Ascending aorta (tissue), 2 donors: ENCODE measurements around the gene ANKRD11. TPM values are rescaled to one million over a fixed set of nuclear protein-coding genes. Genes with fewer than 3 reads are reported as not detected.

Experiments used
- DNase-seq, 2 donors: peaks; one replicate each; pipeline ENCODE4 v3.0.0-alpha.2; 2019; ENCODE audit warnings: low spot score in 2 of 2
- H3K27ac ChIP-seq, 2 donors: fragments of 200-600 bp; sonication (generic); one replicate each; pipeline ENCODE4 v1.5.1; 2016 to 2017; ENCODE audit warnings: mild to moderate bottlenecking in 1 of 2
- H3K27me3 ChIP-seq: fragments of 200-600 bp; sonication (generic); one replicate; pipeline ENCODE4 v1.5.1; 2017
- H3K36me3 ChIP-seq, 2 donors: fragments of 200-600 bp; sonication (generic); one replicate each; pipeline ENCODE4 v1.5.1; 2016
- H3K4me1 ChIP-seq, 2 donors: fragments of 200-600 bp; sonication (generic); one replicate each; pipeline ENCODE4 v1.5.1; 2016 to 2017; ENCODE audit warnings: mild to moderate bottlenecking in 1 of 2
- H3K4me3 ChIP-seq, 2 donors: fragments of 200-600 bp; sonication (generic); one replicate each; pipeline ENCODE4 v1.5.1; 2016 to 2017; ENCODE audit warnings: mild to moderate bottlenecking in 1 of 2
- H3K9me3 ChIP-seq, 2 donors: fragments of 200-600 bp; sonication (generic); one replicate each; pipeline ENCODE4 v1.5.1; 2016
- CTCF ChIP-seq, 3 experiments: fragments of 200-600 bp in 2 of 3; fragments of 450-650 bp in 1 of 3; sonication (generic) in 2 of 3; IDR thresholded peaks; one replicate each; pipeline ENCODE4 v1.5.1; 2016 to 2019; ENCODE audit warnings: antibody characterized with exemption in 3 of 3, mild to moderate bottlenecking in 1 of 3, moderate library complexity in 1 of 3
- intact Hi-C: fragments of 100-400 bp; cut with DNase I; formaldehyde crosslinking; loops from one replicate; pipeline ENCODE4 v1.15.1; 2023
- total RNA-seq: library from RNA; depleted of rRNA; stranded (reverse); fragments of >200 nt; gene quantifications from one replicate; pipeline ENCODE4 v1.1.0, GENCODE V29; 2016

ANKRD11 gene
- total RNA-seq, 1 donor from 2014 or later, result 124 TPM

DNA sequence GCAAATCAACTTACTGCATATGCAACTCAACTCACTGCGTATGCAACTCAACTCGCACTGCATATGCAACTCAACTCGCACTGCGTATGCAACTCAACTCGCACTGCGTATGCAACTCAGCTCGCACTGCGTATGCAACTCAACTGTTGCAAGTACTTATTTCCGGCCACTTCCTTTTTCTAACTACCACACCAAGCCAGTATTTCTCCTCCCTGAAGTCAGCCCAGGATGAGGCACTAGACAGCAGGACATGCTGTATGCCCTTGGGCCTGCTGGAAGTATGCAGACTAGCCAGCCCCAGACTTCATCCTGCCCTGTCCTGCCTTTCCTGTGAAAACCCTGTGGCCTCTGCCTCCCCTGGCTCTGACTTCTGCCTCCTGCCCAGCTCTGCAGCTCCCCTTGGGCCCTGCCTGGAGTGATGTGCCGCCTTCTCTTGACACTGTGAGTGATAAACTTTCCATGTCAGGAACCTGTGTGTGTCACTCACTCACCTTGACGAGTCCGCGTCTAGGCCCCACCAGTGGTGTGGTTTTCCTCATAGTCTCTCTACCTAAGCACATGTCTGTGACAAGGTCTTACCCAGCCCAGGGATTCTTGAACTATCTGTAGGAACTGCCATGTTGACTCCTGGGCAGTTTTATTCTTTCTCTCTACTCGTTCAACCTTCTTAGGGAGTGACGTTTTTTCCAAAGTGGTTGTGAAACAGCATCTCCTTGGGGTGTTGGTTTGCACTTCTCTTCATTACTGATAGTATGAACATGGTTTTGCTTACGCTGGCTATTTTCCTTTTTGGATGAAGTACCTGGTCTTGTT lies 256.5 kb downstream of the ANKRD11 start:
- intact Hi-C loops, result no loop called here

DNA sequence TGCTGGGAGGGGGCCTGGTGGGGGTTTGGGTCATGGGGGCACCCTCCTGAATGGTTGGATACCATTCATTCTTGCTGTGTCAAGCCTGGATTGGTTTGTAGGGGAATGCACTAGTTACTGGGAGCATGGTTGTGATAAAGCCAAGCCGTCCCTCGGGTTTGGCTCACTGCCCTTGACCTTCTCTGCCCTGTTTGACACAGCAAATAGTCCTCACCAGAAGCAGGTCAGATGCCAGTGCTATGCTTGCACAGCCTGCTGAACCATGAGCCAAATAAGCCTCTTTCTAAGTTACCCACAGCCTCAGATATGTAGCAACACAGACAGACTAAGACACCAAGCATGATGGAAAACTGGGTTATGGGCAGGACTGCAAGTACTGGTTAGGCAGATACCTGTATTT lies 258.3 kb downstream of the ANKRD11 start:
- no peak for TF ChIP-seq CTCF (IDR thresholded peaks at IDR 0.05)
- Histone ChIP-seq H3K4me1 (no peaks in the 10 kb centered on the region), H3K27ac (no peak overlapping the region), H3K9me3 (peaks cover 0 to 8% of the 10 kb centered on the region in 2 donors), H3K27me3 (no peaks in the 10 kb centered on the region), H3K36me3 (peaks cover 62 to 69% of the 10 kb centered on the region in 2 donors), H3K4me3 (no peak overlapping the region)
- intact Hi-C loops, result no loop called here
- DNase-seq, result no peak

More for the DNA sequence above, 256.5 kb downstream of the ANKRD11 start:
- Histone ChIP-seq H3K4me3 (no peak overlapping the region), H3K36me3 (peaks cover 47 to 53% of the 10 kb centered on the region in 2 donors), H3K27me3 (no peaks in the 10 kb centered on the region), H3K4me1 (no peaks in the 10 kb centered on the region), H3K27ac (no peak overlapping the region), H3K9me3 (no peaks in the 10 kb centered on the region)
- DNase-seq, result no peak
- TF ChIP-seq CTCF (IDR thresholded peaks at IDR 0.05), result no peak

GRCh38 chr16:89230255-89230654 lies 260.1 kb downstream of the ANKRD11 start:
- no peak overlapping the region for H3K27ac ChIP-seq
- peaks cover 76 to 87% of the 10 kb centered on the region in 2 donors for H3K36me3 ChIP-seq

GRCh38 chr16:89224665-89225064 lies 265.7 kb downstream of the ANKRD11 start:
- intact Hi-C loops, result no loop called here

More at GRCh38 chr16:89230255-89230654, 260.1 kb downstream of the ANKRD11 start:
- no peaks in the 10 kb centered on the region for H3K27me3 ChIP-seq
- no peaks in the 10 kb centered on the region for H3K4me1 ChIP-seq
- peaks cover 0 to 8% of the 10 kb centered on the region in 2 donors for H3K9me3 ChIP-seq
- intact Hi-C loops, result no loop called here
- no peak for DNase-seq
- no peak overlapping the region for H3K4me3 ChIP-seq
- no peak for TF ChIP-seq CTCF (IDR thresholded peaks at IDR 0.05)

GRCh38 chr16:89222931-89223330 lies 267.4 kb downstream of the ANKRD11 start:
- no peak for DNase-seq
- intact Hi-C loops, result no loop called here
- peaks cover 60 to 75% of the 10 kb centered on the region in 2 donors for H3K36me3 ChIP-seq

More at GRCh38 chr16:89224665-89225064, 265.7 kb downstream of the ANKRD11 start:
- Histone ChIP-seq H3K27me3 (no peaks in the 10 kb centered on the region), H3K36me3 (peaks cover 73 to 90% of the 10 kb centered on the region in 2 donors), H3K9me3 (peaks cover 0 to 8% of the 10 kb centered on the region in 2 donors), H3K4me1 (no peaks in the 10 kb centered on the region), H3K4me3 (no peak overlapping the region), H3K27ac (no peak overlapping the region)
- no peak for DNase-seq
- TF ChIP-seq CTCF (IDR thresholded peaks at IDR 0.05), result no peak

More at GRCh38 chr16:89222931-89223330, 267.4 kb downstream of the ANKRD11 start:
- no peak overlapping the region for H3K4me3 ChIP-seq
- peaks cover 0 to 7% of the 10 kb centered on the region in 2 donors for H3K9me3 ChIP-seq
- H3K4me1 ChIP-seq, result peaks cover 0 to 7% of the 10 kb centered on the region in 2 donors
- H3K27me3 ChIP-seq, result no peaks in the 10 kb centered on the region
- no peak overlapping the region for H3K27ac ChIP-seq
- no peak for TF ChIP-seq CTCF (IDR thresholded peaks at IDR 0.05)
